GM10266 (cell line): ENCODE results near the gene AGTPBP1.

Experiments used
- DNase-seq: peaks from one replicate; pipeline ENCODE4 v3.0.0; 2012; ENCODE audit errors: extremely low spot score
- TF ChIP-seq, protein P1 (sequence below): IDR thresholded peaks from 2 replicates; pipeline ENCODE4 v1.5.1; 2012; ENCODE audit warnings: mild to moderate bottlenecking, low read depth; ENCODE audit not compliant: control insufficient read depth, insufficient read depth; ENCODE audit errors: missing control alignments

Gene AGTPBP1

DNA sequence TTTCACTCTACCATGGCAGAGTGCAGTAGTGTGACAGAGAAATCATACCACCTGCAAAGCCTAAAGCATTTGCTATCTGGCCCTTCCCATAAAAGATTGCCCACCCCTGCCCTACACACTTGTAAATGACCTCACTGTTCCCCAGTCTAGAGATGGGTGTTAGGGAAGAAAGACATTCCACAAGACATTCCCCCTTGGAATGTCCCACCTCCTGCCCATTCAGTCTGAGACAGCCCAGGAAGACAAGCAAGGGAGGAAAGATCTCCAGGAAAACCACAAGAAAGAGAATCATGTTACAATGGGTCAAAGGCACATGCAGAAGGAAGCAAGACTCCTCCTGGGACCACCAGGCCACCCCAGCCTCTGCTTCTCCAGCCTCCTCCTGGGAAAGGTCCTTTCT, 230.0 kb downstream of the AGTPBP1 start:
- TF ChIP-seq, protein P1, sequence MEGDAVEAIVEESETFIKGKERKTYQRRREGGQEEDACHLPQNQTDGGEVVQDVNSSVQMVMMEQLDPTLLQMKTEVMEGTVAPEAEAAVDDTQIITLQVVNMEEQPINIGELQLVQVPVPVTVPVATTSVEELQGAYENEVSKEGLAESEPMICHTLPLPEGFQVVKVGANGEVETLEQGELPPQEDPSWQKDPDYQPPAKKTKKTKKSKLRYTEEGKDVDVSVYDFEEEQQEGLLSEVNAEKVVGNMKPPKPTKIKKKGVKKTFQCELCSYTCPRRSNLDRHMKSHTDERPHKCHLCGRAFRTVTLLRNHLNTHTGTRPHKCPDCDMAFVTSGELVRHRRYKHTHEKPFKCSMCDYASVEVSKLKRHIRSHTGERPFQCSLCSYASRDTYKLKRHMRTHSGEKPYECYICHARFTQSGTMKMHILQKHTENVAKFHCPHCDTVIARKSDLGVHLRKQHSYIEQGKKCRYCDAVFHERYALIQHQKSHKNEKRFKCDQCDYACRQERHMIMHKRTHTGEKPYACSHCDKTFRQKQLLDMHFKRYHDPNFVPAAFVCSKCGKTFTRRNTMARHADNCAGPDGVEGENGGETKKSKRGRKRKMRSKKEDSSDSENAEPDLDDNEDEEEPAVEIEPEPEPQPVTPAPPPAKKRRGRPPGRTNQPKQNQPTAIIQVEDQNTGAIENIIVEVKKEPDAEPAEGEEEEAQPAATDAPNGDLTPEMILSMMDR: no peak
- DNase-seq: no peak

DNA sequence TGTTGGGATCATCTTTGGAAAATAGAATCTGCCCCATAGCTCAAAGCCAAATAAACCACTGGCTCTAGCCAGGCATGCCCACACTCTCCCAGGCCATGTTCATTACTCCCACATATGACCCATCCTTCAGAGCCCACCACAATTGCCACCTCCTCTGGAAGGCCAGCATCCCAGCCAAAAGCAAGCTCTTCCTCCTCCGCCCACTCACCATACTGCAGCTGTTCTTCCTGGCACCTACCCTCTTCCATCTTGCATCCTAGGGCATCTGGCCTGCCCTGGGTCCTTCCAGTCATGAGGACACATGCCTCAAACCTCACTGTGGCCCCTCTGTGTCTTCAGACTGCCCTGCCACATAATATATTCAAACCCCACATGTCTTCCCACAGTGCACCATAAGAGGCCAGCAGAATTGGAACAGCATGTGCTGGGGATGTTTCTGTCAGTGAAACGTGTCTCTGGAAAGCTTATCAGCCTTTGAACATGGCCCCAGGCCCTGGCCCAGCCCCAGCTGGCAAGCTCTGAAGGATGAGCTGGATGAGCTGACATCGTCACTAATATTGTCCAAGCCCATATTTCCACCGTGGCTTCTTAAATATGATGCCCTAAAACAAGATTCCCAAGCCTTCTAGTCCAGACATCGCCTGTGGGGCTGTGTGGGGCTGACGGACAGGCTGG, 230.8 kb downstream of the AGTPBP1 start:
- no peak for DNase-seq
- TF ChIP-seq, protein P1: no peak

DNA sequence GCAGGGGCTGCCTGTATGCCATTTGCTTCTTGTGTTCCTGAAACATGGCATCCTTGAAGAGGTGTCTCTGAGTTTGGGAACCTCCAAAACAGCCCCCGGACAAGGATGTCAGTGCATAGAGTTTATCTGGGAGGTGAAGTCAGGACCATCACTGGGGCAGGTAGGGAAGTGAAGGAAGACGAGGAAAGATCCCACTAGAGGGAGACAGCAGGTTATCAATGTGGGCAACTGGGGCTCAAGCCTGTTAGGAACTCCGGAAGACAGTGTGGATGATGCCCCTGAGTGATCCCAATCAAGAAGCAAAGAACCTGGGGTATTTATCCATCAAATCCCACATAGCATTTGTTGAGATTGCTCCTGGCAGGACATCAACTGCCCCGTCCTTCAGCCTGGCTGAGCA, 233.1 kb downstream of the AGTPBP1 start:
- DNase-seq: no peak

DNA sequence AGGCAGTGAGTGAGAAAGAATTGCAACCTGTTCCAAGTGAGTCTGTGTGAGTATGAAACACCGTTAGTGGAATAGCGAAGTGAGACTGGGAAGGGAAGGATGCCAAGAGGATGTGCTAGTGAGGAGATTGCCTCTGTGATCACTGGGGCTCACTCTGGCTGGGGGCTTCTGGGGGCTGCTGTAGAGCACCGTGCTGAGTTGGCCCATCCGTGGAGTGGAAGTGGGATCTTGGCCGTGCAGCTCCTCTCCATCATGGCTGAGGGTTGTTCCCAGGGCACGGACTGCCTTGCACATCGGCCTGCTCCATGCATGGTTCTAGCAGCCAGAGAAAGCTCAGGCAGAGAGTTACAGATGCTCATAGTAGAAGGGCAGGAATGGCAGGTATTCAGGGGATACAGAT, 236.1 kb downstream of the AGTPBP1 start:
- TF ChIP-seq, protein P1: no peak
- no peak for DNase-seq

More for the DNA sequence above, 233.1 kb downstream of the AGTPBP1 start:
- TF ChIP-seq, protein P1: no peak

DNA sequence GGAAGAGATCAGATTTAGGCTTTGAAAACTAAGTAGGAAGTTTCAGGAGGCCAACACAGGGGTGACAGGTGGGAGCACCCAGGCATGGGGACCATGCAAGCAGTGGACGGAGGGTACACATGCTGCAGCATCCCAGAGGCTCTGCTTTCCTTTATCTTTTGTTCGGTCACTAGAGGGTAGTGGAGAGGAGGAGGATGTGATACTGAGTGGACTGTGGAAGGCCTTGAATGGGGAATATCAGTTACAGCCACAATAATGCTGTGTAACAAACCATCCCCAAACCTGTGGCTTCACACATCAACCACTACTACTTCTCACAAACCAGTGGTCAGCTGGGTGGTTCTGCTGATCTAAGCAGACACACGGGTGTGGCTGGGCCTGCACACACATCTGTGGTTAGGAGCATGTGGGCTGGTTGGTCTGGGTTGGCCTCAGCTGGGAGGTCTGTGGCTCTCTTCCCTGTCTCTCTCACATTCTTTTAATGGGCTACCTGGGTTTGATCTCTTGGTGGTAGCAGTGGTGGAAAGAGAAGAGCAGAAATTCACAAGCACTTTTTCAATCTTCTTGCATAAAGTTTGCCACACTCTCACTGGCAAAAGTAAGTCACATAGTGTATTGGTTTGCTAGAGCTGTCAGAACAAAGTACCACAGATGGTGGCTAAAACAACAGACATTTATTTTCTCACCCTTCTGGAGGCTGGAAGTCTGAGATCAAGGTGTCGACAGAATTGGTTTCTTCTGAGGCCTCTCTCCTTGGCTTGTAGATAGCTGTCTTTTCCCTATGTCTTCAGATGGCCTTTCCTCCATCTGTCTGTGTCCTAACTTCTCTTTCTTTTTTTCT, 238.7 kb downstream of the AGTPBP1 start:
- TF ChIP-seq, protein P1: no peak
- no peak for DNase-seq

DNA sequence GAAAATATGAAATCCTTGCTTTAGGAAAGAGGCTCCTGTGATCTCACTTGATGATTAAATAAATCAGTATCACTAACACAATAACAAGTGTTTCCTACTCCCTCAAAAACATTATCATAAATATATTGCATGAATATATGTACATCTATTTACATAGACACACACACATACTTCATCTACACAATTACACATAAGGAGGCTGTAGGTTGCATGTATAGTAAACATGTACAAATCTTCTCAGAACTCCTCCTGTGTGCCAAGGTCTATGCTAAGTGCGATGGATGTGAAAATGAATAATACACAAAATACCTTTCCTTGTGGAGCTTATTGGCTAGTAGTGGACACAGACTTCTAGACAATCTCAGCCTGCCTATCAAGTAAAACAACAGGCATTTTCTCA, 239.9 kb downstream of the AGTPBP1 start:
- TF ChIP-seq, protein P1: no peak
- no peak for DNase-seq

DNA sequence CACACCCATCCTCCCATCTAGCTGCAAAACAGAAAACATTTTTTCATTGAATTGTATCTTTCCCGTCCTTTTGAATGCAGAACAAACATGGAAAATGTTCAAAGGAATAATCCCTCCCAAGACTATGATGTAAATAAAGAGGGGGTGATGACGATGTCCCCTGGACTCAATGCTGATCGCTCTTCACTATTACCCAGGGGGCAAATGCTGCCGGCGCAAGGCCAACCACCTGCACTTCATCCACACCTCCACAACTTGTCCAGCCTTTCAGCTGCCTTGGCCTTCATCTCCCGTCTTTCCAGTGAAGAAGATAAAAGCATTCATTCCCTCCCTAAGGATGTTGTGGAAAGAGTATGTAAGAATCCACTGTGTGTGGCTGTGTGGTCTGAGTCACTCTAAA, 240.3 kb downstream of the AGTPBP1 start:
- TF ChIP-seq, protein P1: no peak
- no peak for DNase-seq
